Panc1 (cell line): Measurements from ENCODE around the gene IZUMO4. TPM values are rescaled to one million over a fixed set of nuclear protein-coding genes. Genes with fewer than 3 reads are reported as not detected.

ENCODE experiments used
- ATAC-seq: fragments of 200-7000 bp; cut with Tn5 transposase; 2 replicates; pipeline ENCODE4 v1.9.1; 2020; ENCODE audit warnings: mild to moderate bottlenecking, moderate library complexity
- BruUV-seq: library from RNA; stranded (reverse); fragments of 400-500 nt; replicated peaks from 2 replicates; lab custom pipeline; 2021; lab: Mats Ljungman, UMichigan
- CTCF ChIA-PET: fragments of 300-600 bp; sonication (Branson Sonifier 250); formaldehyde crosslinking; loops from one replicate; lab custom pipeline; 2022; ENCODE audit warnings: antibody characterized with exemption; lab: Charles Lee
- POLR2A ChIA-PET: fragments of 300-600 bp; sonication (Branson Sonifier 250); formaldehyde crosslinking; loops from one replicate; lab custom pipeline; 2022; ENCODE audit warnings: antibody characterized with exemption; lab: Charles Lee
- DNase-seq: peaks from one replicate; pipeline ENCODE4 v3.0.0-alpha.2; 2010; ENCODE audit warnings: low read depth, low spot score
- H3K27ac ChIP-seq: 2 replicates; pipeline ENCODE4 v1.5.1; 2011; ENCODE audit warnings: mild to moderate bottlenecking, low read length, inconsistent platforms
- H3K27me3 ChIP-seq: fragments of 200-500 bp; sonication (Bioruptor generic); 2 replicates; pipeline ENCODE4 v1.6.0; 2014; ENCODE audit warnings: low read length, inconsistent platforms; ENCODE audit not compliant: control insufficient read depth, insufficient read depth
- H3K36me3 ChIP-seq: fragments of 200-500 bp; sonication (Bioruptor generic); 2 replicates; pipeline ENCODE4 v1.5.1; 2014; ENCODE audit warnings: inconsistent platforms, mild to moderate bottlenecking, low read length, moderate library complexity; ENCODE audit not compliant: control insufficient read depth, insufficient read depth
- H3K4me1 ChIP-seq: 2 replicates; pipeline ENCODE4 v1.5.1; 2011; ENCODE audit warnings: inconsistent platforms, mild to moderate bottlenecking, low read length, moderate library complexity; ENCODE audit not compliant: control insufficient read depth, insufficient read depth
- H3K4me3 ChIP-seq, 2 experiments: 2 replicates each; pipeline ENCODE4 v1.5.1; 2011 to 2012; ENCODE audit warnings: low read depth in 2 of 2, low read length in 2 of 2, mild to moderate bottlenecking in 2 of 2, inconsistent platforms in 1 of 2, moderate library complexity in 1 of 2
- H3K9me3 ChIP-seq: fragments of 200-500 bp; sonication (Bioruptor generic); 2 replicates; pipeline ENCODE4 v1.5.1; 2014; ENCODE audit warnings: low read depth, mild to moderate bottlenecking, inconsistent platforms, low read length, moderate library complexity; ENCODE audit not compliant: control insufficient read depth, insufficient read depth
- CTCF ChIP-seq: fragments of 450-650 bp; IDR thresholded peaks from 2 replicates; pipeline ENCODE4 v1.5.1; 2017; ENCODE audit warnings: mild to moderate bottlenecking
- POLR2AphosphoS5 ChIP-seq: IDR thresholded peaks from 2 replicates; pipeline ENCODE4 v1.6.1; 2012; ENCODE audit warnings: mild to moderate bottlenecking, low read depth, low read length, moderate library complexity
- REST ChIP-seq, 2 experiments: IDR thresholded peaks; 2 replicates each; pipeline ENCODE4 v1.6.1; 2011 to 2012; ENCODE audit warnings: low read depth in 2 of 2, control low read depth in 1 of 2, low read length in 1 of 2, mild to moderate bottlenecking in 1 of 2, moderate library complexity in 1 of 2; ENCODE audit not compliant: insufficient read depth in 1 of 2
- SIN3A ChIP-seq: IDR thresholded peaks from 2 replicates; pipeline ENCODE4 v1.6.1; 2012; ENCODE audit warnings: low read depth, mild to moderate bottlenecking, low read length, moderate library complexity, borderline replicate concordance; ENCODE audit not compliant: insufficient read depth
- TCF7L2 ChIP-seq: IDR thresholded peaks from 2 replicates; pipeline ENCODE4 v1.6.1; 2011; ENCODE audit warnings: mild to moderate bottlenecking, low read depth, low read length, inconsistent platforms
- in situ Hi-C: cut with HindIII; loops from 2 replicates; pipeline ENCODE4 v1.10.0; 2016; ENCODE audit warnings: low sequenced_read_pairs, low pct_unique_long_range_greater_than_20kb
- intact Hi-C: fragments of 100-400 bp; cut with micrococcal nuclease; formaldehyde crosslinking; loops from one replicate; pipeline ENCODE4 v1.10.0; 2022; ENCODE audit not compliant: unreplicated experiment
- total RNA-seq: library from RNA; stranded (reverse); gene quantifications from one replicate; pipeline ENCODE4 v1.2.1, GENCODE V29; 2021; ENCODE audit not compliant: unreplicated experiment

IZUMO4 gene
- total RNA-seq, 1 experiment from 2014 or later: 5.4 TPM

GRCh38 chr19:2054763-2055162, 42.0 kb upstream of the IZUMO4 start:
- Histone ChIP-seq H3K4me3 (no peak overlapping the region), H3K27me3 (no peaks in the 10 kb centered on the region), H3K27ac (peak overlapping the region; percentile 41; the same call in 1 of the 2 replicates), H3K9me3 (no peaks in the 10 kb centered on the region), H3K36me3 (peaks cover 6% of the 10 kb centered on the region; the same call in 1 of the 2 replicates), H3K4me1 (peaks cover 53% of the 10 kb centered on the region)
- TF ChIP-seq SIN3A (no peak), TCF7L2 (no peak), REST (IDR thresholded peaks at IDR 0.05; ENCODE audit: insufficient read depth in 1 of 2, low read depth in 2 of 2, low read length in 1 of 2) (no peak), CTCF (no peak), POLR2AphosphoS5 (no peak)
- DNase-seq (no peak), ATAC-seq (no peak)
- intact Hi-C loops (no loop called here), in situ Hi-C loops (no loop called here)
- ChIA-PET POLR2A (interaction anchor here (0.5 kb wide), 1 partner anchor 222 kb away, joined by 9 read pairs; no protein-coding TSS in a partner anchor), CTCF (no interaction called here)
- no TSS peak for BruUV-seq

- TF ChIP-seq SIN3A (no peak), CTCF (no peak; the same call in 1 of the 2 replicates), TCF7L2 (no peak), REST (IDR thresholded peaks at IDR 0.05; ENCODE audit: insufficient read depth in 1 of 2, low read depth in 2 of 2, low read length in 1 of 2) (no peak), POLR2AphosphoS5 (no peak)
- POLR2A ChIA-PET: interaction anchor here (0.6 kb wide), 1 partner anchor 74 kb away, joined by 10 read pairs; no protein-coding TSS in a partner anchor
- ATAC-seq (peak; percentile 19), DNase-seq (no peak)
- Histone ChIP-seq H3K27ac (peak overlapping the region; percentile 83), H3K27me3 (no peaks in the 10 kb centered on the region), H3K9me3 (no peaks in the 10 kb centered on the region), H3K4me1 (peaks cover 63% of the 10 kb centered on the region), H3K4me3 (no peak overlapping the region), H3K36me3 (no peaks in the 10 kb centered on the region)
- intact Hi-C loops: no loop called here
- CTCF ChIA-PET: interaction anchor here (0.6 kb wide), 1 partner anchor 336 kb away, joined by 3 read pairs; no protein-coding TSS in a partner anchor
- in situ Hi-C loops: no loop called here
- no TSS peak for BruUV-seq
These were observed 40.5 kb upstream of the IZUMO4 start for GRCh38 chr19:2055931-2056836.
